ENCODE results near the gene FHIP1A. TPM values are rescaled to one million over a fixed set of nuclear protein-coding genes. Genes with fewer than 3 reads are reported as not detected.
A peak's percentile ranks its signal among the peaks of the same experiment; 100 is the strongest.

The FHIP1A gene
- total RNA-seq, 1 experiment from 2014 or later: 24.9 TPM

GRCh38 chr4:151362404-151363164 is 46.4 kb upstream of the FHIP1A start:
- no peak overlapping the region for H4K91ac ChIP-seq (ENCODE audit: insufficient read length, low read depth, low read length)
- no peak overlapping the region for H3K18ac ChIP-seq (ENCODE audit: insufficient read length, low read depth, low read length)
- H3K9me3 Mint-ChIP-seq: no peaks in the 10 kb centered on the region
- no peak overlapping the region for H3K9ac ChIP-seq (ENCODE audit: extremely low read depth, insufficient read length, low read length)
- H2BK12ac ChIP-seq (ENCODE audit: insufficient read length, low read depth, low read length): no peak overlapping the region
- H3K14ac ChIP-seq (ENCODE audit: insufficient read depth, low read length): no peak overlapping the region
- no peak overlapping the region for H2BK20ac ChIP-seq (ENCODE audit: low read depth, low read length, poor library complexity, severe bottlenecking)
- H3K4me3 Mint-ChIP-seq: no peak overlapping the region
- H3K23me2 ChIP-seq (ENCODE audit: insufficient read length, low read depth, low read length, poor library complexity, severe bottlenecking): no peaks in the 10 kb centered on the region
- H3K36me3 Mint-ChIP-seq (ENCODE audit: insufficient read depth in 1 of 3, low read depth in 3 of 3): no peaks in the 10 kb centered on the region
- no peak overlapping the region for H3K4me2 ChIP-seq (ENCODE audit: insufficient read depth, insufficient read length, low read length)
- peak overlapping the region; percentile 12 for H2BK120ac ChIP-seq (ENCODE audit: low read depth, low read length, poor library complexity, severe bottlenecking)
- no peak overlapping the region; the same call in 1 of the 2 replicates for H3K4ac ChIP-seq (ENCODE audit: low read depth, low read length)
- H3K79me2 ChIP-seq (ENCODE audit: insufficient read depth, low read length): no peaks in the 10 kb centered on the region
- H2BK15ac ChIP-seq (ENCODE audit: low read depth, low read length): no peak overlapping the region
- no peaks in the 10 kb centered on the region for H3K9me3 ChIP-seq (ENCODE audit: control insufficient read depth, low read depth, low read length)
- H3K56ac ChIP-seq (ENCODE audit: insufficient read length, low read depth, low read length): no peak overlapping the region
- no peaks in the 10 kb centered on the region for H3K27me3 Mint-ChIP-seq (ENCODE audit: low read depth)
- peaks cover 2% of the 10 kb centered on the region for H4K20me1 ChIP-seq (ENCODE audit: control insufficient read depth, insufficient read depth, insufficient read length)
- no peaks in the 10 kb centered on the region for H3K79me1 ChIP-seq (ENCODE audit: insufficient read depth, low read depth, low read length, poor library complexity, severe bottlenecking)
- H2AFZ ChIP-seq (ENCODE audit: low read length): no peak overlapping the region
- peak; percentile 89 for DNase-seq
- no peak overlapping the region for H3K27ac ChIP-seq (ENCODE audit: insufficient read length, low read depth, low read length)
- H4K8ac ChIP-seq (replicated peaks; ENCODE audit: insufficient read length, low read depth, low read length): no peak overlapping the region
- H3K27me3 ChIP-seq (ENCODE audit: insufficient read depth, low read length): no peaks in the 10 kb centered on the region
- H3K27ac Mint-ChIP-seq: peak overlapping the region in 1 of 3 experiments; percentile 68; a peak in 2 of 7 replicates
- no peak overlapping the region for H2BK5ac ChIP-seq (ENCODE audit: insufficient read length, low read length)
- peak; percentile 99 for TF ChIP-seq CTCF (conservative IDR thresholded peaks at IDR 0.05)
- H3T11ph ChIP-seq (ENCODE audit: low read length): no peak overlapping the region
- no CpG with 5 or more reads among the region's 14 CpGs for WGBS (ENCODE audit: extremely low coverage, insufficient read length, low lambda C conversion rate)
- no peak overlapping the region for H2AK5ac ChIP-seq (ENCODE audit: insufficient read length, low read length)
- H4K5ac ChIP-seq (ENCODE audit: insufficient read length, low read depth, low read length): no peak overlapping the region
- no peaks in the 10 kb centered on the region for H3K4me1 ChIP-seq (ENCODE audit: insufficient read depth, low read length)
- H3K4me1 Mint-ChIP-seq: peaks cover 5 to 10% of the 10 kb centered on the region in 2 experiments; a peak in 3 of 4 replicates
- H3K23ac ChIP-seq (ENCODE audit: insufficient read length, low read depth, low read length): no peak overlapping the region

All from H9 (cell line).